ENCODE measurements around the gene GALNT10. TPM values are rescaled to one million over a fixed set of nuclear protein-coding genes. Genes with fewer than 3 reads are reported as not detected.

The GALNT10 gene
- total RNA-seq, 1 experiment from 2014 or later = 22.9 TPM

DNA sequence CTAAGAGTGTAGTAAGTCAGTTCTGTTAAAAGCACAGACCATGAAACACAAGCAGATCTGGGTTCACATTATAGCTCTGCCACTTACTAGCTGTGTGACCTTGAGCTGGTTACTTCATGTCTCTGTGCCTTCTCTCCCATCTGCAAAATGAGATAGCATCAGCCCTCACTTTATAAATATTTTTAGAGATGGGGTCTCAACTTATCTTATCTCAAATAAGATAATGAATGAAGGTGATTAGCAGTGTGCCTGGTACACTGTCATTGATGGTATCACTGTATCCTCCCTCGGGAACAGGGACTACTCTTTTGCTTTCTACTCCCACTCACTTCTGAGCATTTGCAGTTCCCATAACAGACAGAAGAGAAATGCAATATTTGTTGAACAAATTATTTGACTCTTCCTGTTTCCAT lies 52.4 kb downstream of the GALNT10 start (continued):
- TF ChIP-seq MAX (CRISPR knock-in tag; IDR thresholded peaks at IDR 0.05) = no peak
- TF ChIP-seq ZNF671 (CRISPR knock-in tag; IDR thresholded peaks at IDR 0.05) = no peak
- TF ChIP-seq TCF7 (CRISPR knock-in tag; IDR thresholded peaks at IDR 0.05; ENCODE audit: low read depth) = no peak
- no peak for TF ChIP-seq JAZF1 (CRISPR knock-in tag; IDR thresholded peaks at IDR 0.05)
- no peak for TF ChIP-seq ZNF263 (CRISPR knock-in tag; IDR thresholded peaks at IDR 0.05; ENCODE audit: low read depth)
- no peak for TF ChIP-seq ZNF219 (CRISPR knock-in tag; IDR thresholded peaks at IDR 0.05; ENCODE audit: borderline replicate concordance)
- TF ChIP-seq CREM (CRISPR knock-in tag; IDR thresholded peaks at IDR 0.05) = no peak

GRCh38 chr5:154243736-154244135 lies 53.2 kb downstream of the GALNT10 start:
- H3K4me1 Mint-ChIP-seq = peaks cover 29% of the 10 kb centered on the region
- H3K27ac Mint-ChIP-seq = no peak overlapping the region
- TF ChIP-seq KAT7 (CRISPR knock-in tag; IDR thresholded peaks at IDR 0.05; ENCODE audit: borderline replicate concordance) (no peak), ZNF232 (CRISPR knock-in tag; IDR thresholded peaks at IDR 0.05) (no peak)
- no peaks in the 10 kb centered on the region for H3K36me3 Mint-ChIP-seq
- peaks cover 6% of the 10 kb centered on the region; the same call in 1 of the 2 replicates for H3K9me3 Mint-ChIP-seq
- CTCF ChIA-PET = interaction anchor here (0.6 kb wide), 1 partner anchor 68 kb away, joined by 3 read pairs; no protein-coding TSS in a partner anchor
- DNase-seq (ENCODE audit: low spot score) = no peak
- ATAC-seq = no peak
- no peaks in the 10 kb centered on the region; the same call in 1 of the 2 replicates for H3K27me3 Mint-ChIP-seq (ENCODE audit: low read depth)
- POLR2A ChIA-PET = no interaction called here
- H3K4me3 Mint-ChIP-seq = no peak overlapping the region

GRCh38 chr5:154244476-154244875 lies 53.9 kb downstream of the GALNT10 start:
- Mint-ChIP-seq H3K27ac (no peak overlapping the region), H3K36me3 (no peaks in the 10 kb centered on the region), H3K4me3 (no peak overlapping the region), H3K9me3 (peaks cover 6% of the 10 kb centered on the region; the same call in 1 of the 2 replicates), H3K27me3 (ENCODE audit: low read depth) (no peaks in the 10 kb centered on the region; the same call in 1 of the 2 replicates), H3K4me1 (peaks cover 22% of the 10 kb centered on the region)
- DNase-seq (ENCODE audit: low spot score) (no peak), ATAC-seq (no peak)
- TF ChIP-seq JUN (CRISPR knock-in tag; IDR thresholded peaks at IDR 0.05) = no peak
- no peak for TF ChIP-seq ZNF232 (CRISPR knock-in tag; IDR thresholded peaks at IDR 0.05)
- TF ChIP-seq, protein P1, sequence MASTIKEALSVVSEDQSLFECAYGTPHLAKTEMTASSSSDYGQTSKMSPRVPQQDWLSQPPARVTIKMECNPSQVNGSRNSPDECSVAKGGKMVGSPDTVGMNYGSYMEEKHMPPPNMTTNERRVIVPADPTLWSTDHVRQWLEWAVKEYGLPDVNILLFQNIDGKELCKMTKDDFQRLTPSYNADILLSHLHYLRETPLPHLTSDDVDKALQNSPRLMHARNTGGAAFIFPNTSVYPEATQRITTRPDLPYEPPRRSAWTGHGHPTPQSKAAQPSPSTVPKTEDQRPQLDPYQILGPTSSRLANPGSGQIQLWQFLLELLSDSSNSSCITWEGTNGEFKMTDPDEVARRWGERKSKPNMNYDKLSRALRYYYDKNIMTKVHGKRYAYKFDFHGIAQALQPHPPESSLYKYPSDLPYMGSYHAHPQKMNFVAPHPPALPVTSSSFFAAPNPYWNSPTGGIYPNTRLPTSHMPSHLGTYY (CRISPR knock-in tag; IDR thresholded peaks at IDR 0.05) = no peak
- no peak for TF ChIP-seq ZBTB21 (CRISPR knock-in tag; IDR thresholded peaks at IDR 0.05; ENCODE audit: borderline replicate concordance)
- no peak for TF ChIP-seq IRF1 (CRISPR knock-in tag; IDR thresholded peaks at IDR 0.05)
- TF ChIP-seq, protein P2, sequence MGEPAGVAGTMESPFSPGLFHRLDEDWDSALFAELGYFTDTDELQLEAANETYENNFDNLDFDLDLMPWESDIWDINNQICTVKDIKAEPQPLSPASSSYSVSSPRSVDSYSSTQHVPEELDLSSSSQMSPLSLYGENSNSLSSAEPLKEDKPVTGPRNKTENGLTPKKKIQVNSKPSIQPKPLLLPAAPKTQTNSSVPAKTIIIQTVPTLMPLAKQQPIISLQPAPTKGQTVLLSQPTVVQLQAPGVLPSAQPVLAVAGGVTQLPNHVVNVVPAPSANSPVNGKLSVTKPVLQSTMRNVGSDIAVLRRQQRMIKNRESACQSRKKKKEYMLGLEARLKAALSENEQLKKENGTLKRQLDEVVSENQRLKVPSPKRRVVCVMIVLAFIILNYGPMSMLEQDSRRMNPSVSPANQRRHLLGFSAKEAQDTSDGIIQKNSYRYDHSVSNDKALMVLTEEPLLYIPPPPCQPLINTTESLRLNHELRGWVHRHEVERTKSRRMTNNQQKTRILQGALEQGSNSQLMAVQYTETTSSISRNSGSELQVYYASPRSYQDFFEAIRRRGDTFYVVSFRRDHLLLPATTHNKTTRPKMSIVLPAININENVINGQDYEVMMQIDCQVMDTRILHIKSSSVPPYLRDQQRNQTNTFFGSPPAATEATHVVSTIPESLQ (CRISPR knock-in tag; IDR thresholded peaks at IDR 0.05) = no peak
- TF ChIP-seq NR2C2 (CRISPR knock-in tag; IDR thresholded peaks at IDR 0.05) = no peak
- TF ChIP-seq, protein P3, sequence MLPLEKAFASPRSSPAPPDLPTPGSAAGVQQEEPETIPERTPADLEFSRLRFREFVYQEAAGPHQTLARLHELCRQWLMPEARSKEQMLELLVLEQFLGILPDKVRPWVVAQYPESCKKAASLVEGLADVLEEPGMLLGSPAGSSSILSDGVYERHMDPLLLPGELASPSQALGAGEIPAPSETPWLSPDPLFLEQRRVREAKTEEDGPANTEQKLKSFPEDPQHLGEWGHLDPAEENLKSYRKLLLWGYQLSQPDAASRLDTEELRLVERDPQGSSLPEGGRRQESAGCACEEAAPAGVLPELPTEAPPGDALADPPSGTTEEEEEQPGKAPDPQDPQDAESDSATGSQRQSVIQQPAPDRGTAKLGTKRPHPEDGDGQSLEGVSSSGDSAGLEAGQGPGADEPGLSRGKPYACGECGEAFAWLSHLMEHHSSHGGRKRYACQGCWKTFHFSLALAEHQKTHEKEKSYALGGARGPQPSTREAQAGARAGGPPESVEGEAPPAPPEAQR (CRISPR knock-in tag; IDR thresholded peaks at IDR 0.05) = no peak
- ChIA-PET POLR2A (no interaction called here), CTCF (no interaction called here)

Measured in WTC11 (cell line).